HepG2 (cell line): Measurements from ENCODE around the gene H1-8. TPM values are rescaled to one million over a fixed set of nuclear protein-coding genes. Genes with fewer than 3 reads are reported as not detected.

Source experiments
- ATAC-seq: fragments of 200-7000 bp; cut with Tn5 transposase; 3 replicates; pipeline ENCODE4 v1.9.1; 2020; ENCODE audit warnings: mild to moderate bottlenecking, moderate library complexity
- BruUV-seq: library from RNA; stranded (reverse); fragments of 400-500 nt; replicated peaks from 2 replicates; lab custom pipeline; 2021; lab: Mats Ljungman, UMichigan
- CTCF ChIA-PET: fragments of 300-600 bp; formaldehyde crosslinking; extraction: SDS; loops from one replicate; lab custom pipeline; 2021; ENCODE audit warnings: low total read pairs, inconsistent platforms, low intra/inter-chr PET ratio; lab: Yijun Ruan, JAX
- POLR2A ChIA-PET: fragments of 350-600 bp; sonication (Branson Sonifier 250); formaldehyde crosslinking; loops from one replicate; lab custom pipeline; 2020; ENCODE audit warnings: antibody characterized with exemption, inconsistent platforms; lab: Yijun Ruan, JAX
- DNase-seq: peaks from one replicate; pipeline ENCODE4 v3.0.0-alpha.2; 2015; ENCODE audit warnings: low spot score
- FAIRE-seq: peaks from 3 replicates; lab custom pipeline; 2011; peaks lifted over from hg19 to GRCh38; lab: Jason Lieb, UNC
- H2AFZ ChIP-seq: one replicate; pipeline ENCODE4 v1.6.1; 2011; ENCODE audit warnings: low read length, inconsistent platforms
- H3K27ac ChIP-seq: fragments of 300-600 bp; 3 replicates; pipeline ENCODE4 v1.8.0; 2011; ENCODE audit warnings: mixed run types, mild to moderate bottlenecking, mixed read lengths, low read length, inconsistent platforms; ENCODE audit not compliant: insufficient read depth; ENCODE audit errors: extremely low read length
- H3K27me3 ChIP-seq, 2 experiments: fragments of 200-600 bp in 1 of 2; 2 replicates in 1 of 2; 3 replicates in 1 of 2; pipeline versions ENCODE4 v1.6.0 to v1.8.0; 2011; ENCODE audit warnings: low read length in 2 of 2, mild to moderate bottlenecking in 2 of 2, moderate library complexity in 2 of 2, inconsistent platforms in 1 of 2; ENCODE audit not compliant: insufficient read depth in 2 of 2, control insufficient read depth in 1 of 2
- H3K36me3 ChIP-seq, 2 experiments: fragments of 200-600 bp in 1 of 2; replicated peaks in 1 of 2; 2 replicates in 1 of 2; 3 replicates in 1 of 2; pipeline versions ENCODE4 v1.5.1 to v1.8.0; 2011; ENCODE audit warnings: low read length in 2 of 2, inconsistent platforms in 1 of 2; ENCODE audit not compliant: insufficient read depth in 2 of 2, control insufficient read depth in 1 of 2
- H3K4me1 ChIP-seq: 2 replicates; pipeline ENCODE4 v1.5.1; 2012; ENCODE audit warnings: low read length, inconsistent platforms; ENCODE audit not compliant: insufficient read depth
- H3K4me2 ChIP-seq: 2 replicates; pipeline ENCODE4 v1.6.0; 2011; ENCODE audit warnings: low read depth, low read length, inconsistent platforms
- H3K4me3 ChIP-seq, 3 experiments: fragments of 200-600 bp in 1 of 3; sonication (generic), shearing (Covaris generic) in 1 of 3; replicated peaks in 1 of 3; 2 replicates each; pipeline ENCODE4 v1.5.1; 2011 to 2016; ENCODE audit warnings: low read length in 3 of 3, inconsistent platforms in 2 of 3, low read depth in 2 of 3, mild to moderate bottlenecking in 2 of 3, control low read depth in 1 of 3, mixed read lengths in 1 of 3; ENCODE audit not compliant: insufficient read depth in 1 of 3
- H3K79me2 ChIP-seq: one replicate; pipeline ENCODE4 v1.6.1; 2011; ENCODE audit warnings: low read length, inconsistent platforms; ENCODE audit not compliant: insufficient read depth
- H3K9ac ChIP-seq: 2 replicates; pipeline ENCODE4 v1.6.0; 2011; ENCODE audit warnings: mild to moderate bottlenecking, low read depth, low read length, inconsistent platforms; ENCODE audit not compliant: insufficient read depth
- H3K9me3 ChIP-seq: 2 replicates; pipeline ENCODE4 v1.5.1; 2012; ENCODE audit warnings: mild to moderate bottlenecking, low read length
- H4K20me1 ChIP-seq: 2 replicates; pipeline ENCODE4 v1.6.0; 2011; ENCODE audit warnings: inconsistent platforms, mild to moderate bottlenecking, low read length, moderate library complexity; ENCODE audit not compliant: insufficient read depth
- HNRNPK ChIP-seq: fragments of 200-400 bp; formaldehyde crosslinking; IDR thresholded peaks from 2 replicates; pipeline ENCODE4 v1.6.1; 2018; ENCODE audit warnings: low read length, low read depth, moderate library complexity, mild to moderate bottlenecking; ENCODE audit not compliant: poor library complexity, severe bottlenecking
- MLX ChIP-seq: IDR thresholded peaks from 2 replicates; pipeline ENCODE4 v1.6.1; 2016
- NR0B2 ChIP-seq: sonication (generic); formaldehyde crosslinking; IDR thresholded peaks from 2 replicates; pipeline ENCODE4 v1.4.0; 2020; ENCODE audit warnings: mild to moderate bottlenecking, missing genetic modification reagents
- TERF1 ChIP-seq: sonication (generic); formaldehyde crosslinking; IDR thresholded peaks from 2 replicates; pipeline ENCODE4 v1.8.0; 2022; ENCODE audit warnings: mild to moderate bottlenecking, missing genetic modification reagents, moderate library complexity
- USF2 ChIP-seq, 2 experiments: sonication (generic) in 1 of 2; formaldehyde crosslinking in 1 of 2; IDR thresholded peaks; 2 replicates each; pipeline versions ENCODE4 v1.5.1 to v1.6.1; 2011 to 2020; ENCODE audit warnings: borderline replicate concordance in 1 of 2, low read depth in 1 of 2, low read length in 1 of 2, mild to moderate bottlenecking in 1 of 2, missing genetic modification reagents in 1 of 2, moderate library complexity in 1 of 2
- ZNF180 ChIP-seq: sonication (generic); formaldehyde crosslinking; IDR thresholded peaks from 2 replicates; pipeline ENCODE4 v1.4.0; 2020; ENCODE audit warnings: low read depth, missing genetic modification reagents, borderline replicate concordance
- ZNF644 ChIP-seq: IDR thresholded peaks from 2 replicates; pipeline ENCODE4 v1.6.1; 2016; ENCODE audit warnings: low read depth
- ZNF768 ChIP-seq: sonication (generic); formaldehyde crosslinking; IDR thresholded peaks from 2 replicates; pipeline ENCODE4 v1.4.0; 2020; ENCODE audit warnings: missing genetic modification reagents
- WGBS: methylation state at CpG from one replicate; pipeline ENCODE4 v1.1.6; 2017; ENCODE audit warnings: low lambda C conversion rate; 5-methylcytosine and 5-hydroxymethylcytosine counted together
- in situ Hi-C: cut with HindIII; loops from 2 replicates; pipeline ENCODE4 v1.10.0; 2017; ENCODE audit warnings: low pct_unique_long_range_greater_than_20kb; ENCODE audit not compliant: extremely low pct_ligation_motif_present
- intact Hi-C: fragments of 100-400 bp; cut with micrococcal nuclease; formaldehyde crosslinking; loops from one replicate; pipeline ENCODE4 v1.10.0; 2022; ENCODE audit not compliant: unreplicated experiment
- polyA plus RNA-seq, 8 experiments: library from polyadenylated mRNA; depleted of rRNA in 3 of 8; stranded (reverse) in 7 of 8; unstranded in 1 of 8; fragments of >200 nt; fragmentation: Illumina TruSeq in 4 of 8; extraction: Trizol in 4 of 8; gene quantifications; 2 replicates each; pipeline versions ENCODE4 v1.2.1 to v1.2.3, GENCODE V29; 2011 to 2016; ENCODE audit warnings: low read depth in 4 of 8, missing spikeins in 1 of 8, mixed read lengths in 1 of 8; ENCODE audit not compliant: insufficient read depth in 1 of 8
- total RNA-seq, 5 experiments: library from RNA; depleted of rRNA; stranded (reverse); fragments of >200 nt; fragmentation: Illumina TruSeq; extraction: Trizol; gene quantifications; 2 replicates each; pipeline ENCODE4 v1.2.3, GENCODE V29; 2016; ENCODE audit warnings: low read depth in 1 of 5

Gene H1-8
- total and polyA plus RNA-seq, 2 of the 13 experiments (the other 11 are each of a cell fraction or from before 2014, with no cell fraction given), result 0.08 TPM; not detected in 1

- TF ChIP-seq USF2 (IDR thresholded peaks at IDR 0.05; ENCODE audit: low read depth, low read length) (no peak), USF2 (CRISPR knock-in tag; IDR thresholded peaks at IDR 0.05; ENCODE audit: borderline replicate concordance) (no peak), ZNF180 (CRISPR knock-in tag) (no peak), ZNF644 (CRISPR knock-in tag) (no peak), NR0B2 (CRISPR knock-in tag) (no peak), HNRNPK (no peak), TERF1 (CRISPR knock-in tag) (no peak)
Observed at GRCh38 chr3:129567939-129568338, 25.0 kb downstream of the H1-8 start (continued).

- ChIA-PET POLR2A (no interaction called here), CTCF (no interaction called here)
- Histone ChIP-seq H3K9ac (no peak overlapping the region), H3K27me3 (no peaks in the 10 kb centered on the region), H3K4me2 (no peak overlapping the region), H2AFZ (no peak overlapping the region), H3K4me3 (no peak overlapping the region), H4K20me1 (no peaks in the 10 kb centered on the region), H3K36me3 (peaks cover 11 to 12% of the 10 kb centered on the region in 2 experiments; a peak in 4 of 5 replicates), H3K4me1 (no peaks in the 10 kb centered on the region), H3K9me3 (no peaks in the 10 kb centered on the region), H3K79me2 (no peaks in the 10 kb centered on the region), H3K27ac (no peak overlapping the region)
- intact Hi-C loops, result no loop called here
- TF ChIP-seq ZNF768 (peak; percentile 95), MLX (CRISPR knock-in tag) (no peak)
- in situ Hi-C loops, result no loop called here
- no peak for FAIRE-seq
- no peak for DNase-seq
- BruUV-seq, result no TSS peak
- 100% methylated on average over 4 of the region's 7 CpGs for WGBS
- ATAC-seq, result no peak
Observed at GRCh38 chr3:129569856-129570255, 26.9 kb downstream of the H1-8 start.
